ENCODE results near the gene BTG3.

DNA sequence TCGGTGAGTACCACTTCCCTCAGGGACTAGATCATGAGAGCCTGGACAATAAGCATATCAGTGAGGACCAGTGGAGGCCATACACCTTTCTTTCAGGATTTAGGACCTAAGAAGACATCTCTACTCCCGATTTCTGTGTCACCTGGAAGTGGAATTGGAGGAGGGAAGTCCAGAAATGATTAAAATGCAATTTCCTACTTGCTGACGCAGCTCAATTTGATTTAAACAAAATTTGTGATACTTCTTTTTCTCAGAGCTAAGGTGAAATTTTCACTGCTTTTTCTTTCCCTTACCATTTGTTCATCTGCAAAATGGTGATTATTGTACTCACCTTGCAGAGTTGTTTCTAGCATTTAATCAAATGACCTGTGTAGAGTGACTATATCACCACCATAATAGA lies 38.8 kb upstream of the BTG3 start:
- TF ChIP-seq, protein P1, sequence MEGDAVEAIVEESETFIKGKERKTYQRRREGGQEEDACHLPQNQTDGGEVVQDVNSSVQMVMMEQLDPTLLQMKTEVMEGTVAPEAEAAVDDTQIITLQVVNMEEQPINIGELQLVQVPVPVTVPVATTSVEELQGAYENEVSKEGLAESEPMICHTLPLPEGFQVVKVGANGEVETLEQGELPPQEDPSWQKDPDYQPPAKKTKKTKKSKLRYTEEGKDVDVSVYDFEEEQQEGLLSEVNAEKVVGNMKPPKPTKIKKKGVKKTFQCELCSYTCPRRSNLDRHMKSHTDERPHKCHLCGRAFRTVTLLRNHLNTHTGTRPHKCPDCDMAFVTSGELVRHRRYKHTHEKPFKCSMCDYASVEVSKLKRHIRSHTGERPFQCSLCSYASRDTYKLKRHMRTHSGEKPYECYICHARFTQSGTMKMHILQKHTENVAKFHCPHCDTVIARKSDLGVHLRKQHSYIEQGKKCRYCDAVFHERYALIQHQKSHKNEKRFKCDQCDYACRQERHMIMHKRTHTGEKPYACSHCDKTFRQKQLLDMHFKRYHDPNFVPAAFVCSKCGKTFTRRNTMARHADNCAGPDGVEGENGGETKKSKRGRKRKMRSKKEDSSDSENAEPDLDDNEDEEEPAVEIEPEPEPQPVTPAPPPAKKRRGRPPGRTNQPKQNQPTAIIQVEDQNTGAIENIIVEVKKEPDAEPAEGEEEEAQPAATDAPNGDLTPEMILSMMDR (conservative IDR thresholded peaks at IDR 0.05; ENCODE audit: low read depth, low read length), result no peak
- no peak for TF ChIP-seq EZH2 (IDR thresholded peaks at IDR 0.05; ENCODE audit: low read length, unreplicated experiment)
